SU-DHL-6 (cell line): ENCODE data around the gene DHFR.
"Not testable (repeated sequence)": the region's sequence is repeated elsewhere in the genome, so short reads cannot be mapped to it uniquely, and the experiment has no call there.

ENCODE experiments used
- H2AFZ ChIP-seq: fragments of 200-600 bp; sonication (generic); 2 replicates; pipeline ENCODE4 v1.6.1; 2014; ENCODE audit warnings: low read depth, mild to moderate bottlenecking, moderate library complexity, mixed read lengths, antibody characterized with exemption, low read length; ENCODE audit not compliant: severe bottlenecking
- H3F3A ChIP-seq: fragments of 200-600 bp; shearing (Covaris generic); 2 replicates; pipeline ENCODE4 v1.6.0; 2016; ENCODE audit warnings: antibody characterized with exemption, mild to moderate bottlenecking; ENCODE audit not compliant: insufficient read depth
- H3K27ac ChIP-seq: fragments of 200-600 bp; sonication (generic); 2 replicates; pipeline ENCODE4 v1.5.1; 2016; ENCODE audit warnings: low read depth, mild to moderate bottlenecking, low read length, moderate library complexity, mixed read lengths
- H3K27me3 ChIP-seq: fragments of 200-600 bp; sonication (generic), shearing (Covaris generic); 2 replicates; pipeline ENCODE4 v1.6.0; 2014; ENCODE audit warnings: mild to moderate bottlenecking, low read length
- H3K36me3 ChIP-seq: fragments of 200-600 bp; sonication (generic); 2 replicates; pipeline ENCODE4 v1.6.1; 2014; ENCODE audit warnings: mild to moderate bottlenecking, low read length, mixed read lengths
- H3K4me2 ChIP-seq: fragments of 300-600, 200-600 bp; shearing (Covaris generic), sonication (generic); 2 replicates; pipeline ENCODE4 v1.6.0; 2014; ENCODE audit warnings: low read length, low read depth, mild to moderate bottlenecking; ENCODE audit not compliant: poor library complexity, severe bottlenecking
- H3K4me3 ChIP-seq: fragments of 200-600 bp; sonication (generic); 2 replicates; pipeline ENCODE4 v1.5.1; 2014; ENCODE audit warnings: antibody characterized with exemption, low read length, mild to moderate bottlenecking, mixed read lengths; ENCODE audit not compliant: insufficient read depth, poor library complexity, severe bottlenecking
- H3K79me2 ChIP-seq: fragments of 200-600 bp; sonication (generic); 2 replicates; pipeline ENCODE4 v1.6.1; 2014; ENCODE audit warnings: mild to moderate bottlenecking, low read length, moderate library complexity; ENCODE audit not compliant: insufficient read depth
- H3K9ac ChIP-seq: fragments of 200-600 bp; sonication (generic); 2 replicates; pipeline ENCODE4 v1.7.0; 2014; ENCODE audit warnings: mild to moderate bottlenecking, low read length
- H3K9me2 ChIP-seq: fragments of 200-600 bp; sonication (generic); replicated peaks from 2 replicates; pipeline ENCODE4 v1.6.1; 2014; ENCODE audit warnings: low read length; ENCODE audit not compliant: insufficient read depth
- H3K9me3 ChIP-seq: fragments of 200-600 bp; sonication (generic); 2 replicates; pipeline ENCODE4 v1.6.1; 2014; ENCODE audit warnings: low read length, mixed read lengths; ENCODE audit not compliant: insufficient read depth
- H4K20me1 ChIP-seq: fragments of 200-600 bp; sonication (generic); 2 replicates; pipeline ENCODE4 v1.6.1; 2014; ENCODE audit warnings: low read depth, mild to moderate bottlenecking, antibody characterized with exemption, low read length, moderate library complexity, mixed read lengths
- CTCF ChIP-seq: fragments of 200-600 bp; sonication (generic); IDR thresholded peaks from one replicate; pipeline ENCODE4 v1.5.1; 2017; ENCODE audit warnings: antibody characterized with exemption, mild to moderate bottlenecking, low read length, moderate library complexity; ENCODE audit not compliant: insufficient read depth, poor library complexity, severe bottlenecking
- EZH2phosphoT487 ChIP-seq: fragments of 200-600 bp; sonication (generic), shearing (Covaris generic); conservative IDR thresholded peaks from 2 replicates; pipeline ENCODE4 v1.6.1; 2018; ENCODE audit warnings: mild to moderate bottlenecking, antibody characterized with exemption, low read length, moderate library complexity, mixed read lengths

Gene DHFR

GRCh38 chr5:80667384-80667783, 12.6 kb upstream of the DHFR start:
- no peak overlapping the region for H2AFZ ChIP-seq
- no peaks in the 10 kb centered on the region for H3K27me3 ChIP-seq
- H3F3A ChIP-seq: peaks cover 37% of the 10 kb centered on the region
- H3K27ac ChIP-seq: peak overlapping the region; percentile 89
- H3K4me3 ChIP-seq: peak overlapping the region; percentile 12
- peak overlapping the region; percentile 73 for H3K4me2 ChIP-seq
- TF ChIP-seq EZH2phosphoT487 (no peak), CTCF (no peak)
- H3K36me3 ChIP-seq: peaks cover 27% of the 10 kb centered on the region
- no peaks in the 10 kb centered on the region for H3K9me3 ChIP-seq
- H3K9ac ChIP-seq: peak overlapping the region; percentile 63
- H4K20me1 ChIP-seq: no peaks in the 10 kb centered on the region
- peaks cover 34% of the 10 kb centered on the region for H3K79me2 ChIP-seq
- no peaks in the 10 kb centered on the region for H3K9me2 ChIP-seq

- no peak overlapping the region for H3K27ac ChIP-seq
- no peak overlapping the region for H3K4me2 ChIP-seq
- H3K27me3 ChIP-seq: no peaks in the 10 kb centered on the region
- no peak for TF ChIP-seq CTCF
- TF ChIP-seq EZH2phosphoT487: no peak
- H3F3A ChIP-seq: peaks cover 23% of the 10 kb centered on the region
- H3K9me3 ChIP-seq: no peaks in the 10 kb centered on the region
- H3K79me2 ChIP-seq: peaks cover 48% of the 10 kb centered on the region
- H3K9me2 ChIP-seq: no peaks in the 10 kb centered on the region
- H3K36me3 ChIP-seq: peaks cover 40% of the 10 kb centered on the region
- H3K9ac ChIP-seq: no peak overlapping the region
- H2AFZ ChIP-seq: no peak overlapping the region
- no peak overlapping the region for H3K4me3 ChIP-seq
- H4K20me1 ChIP-seq: no peaks in the 10 kb centered on the region
These were observed 10.3 kb upstream of the DHFR start for GRCh38 chr5:80665057-80665456.

GRCh38 chr5:80662108-80662507, 7.3 kb upstream of the DHFR start:
- Histone ChIP-seq H3K4me3 (no peak overlapping the region), H4K20me1 (no peaks in the 10 kb centered on the region), H3K9me3 (no peaks in the 10 kb centered on the region), H3K36me3 (peaks cover 48% of the 10 kb centered on the region), H3K4me2 (no peak overlapping the region), H3K9me2 (no peaks in the 10 kb centered on the region), H3K79me2 (peaks cover 42% of the 10 kb centered on the region), H3K27ac (no peak overlapping the region), H3K9ac (no peak overlapping the region), H2AFZ (no peak overlapping the region), H3K27me3 (no peaks in the 10 kb centered on the region), H3F3A (peaks cover 5% of the 10 kb centered on the region; the same call in 1 of the 2 replicates)
- TF ChIP-seq EZH2phosphoT487: no peak
- TF ChIP-seq CTCF: no peak

- not testable (repeated sequence) for H3K4me2 ChIP-seq, H3K27me3 ChIP-seq, H3K27ac ChIP-seq, H3K9ac ChIP-seq, H2AFZ ChIP-seq, H3K9me2 ChIP-seq, H3K9me3 ChIP-seq, H3K4me3 ChIP-seq, H4K20me1 ChIP-seq
- Histone ChIP-seq H3K79me2 (peaks cover 52% of the 10 kb centered on the region), H3K36me3 (peaks cover 39% of the 10 kb centered on the region), H3F3A (peaks cover 11% of the 10 kb centered on the region)
These were observed 5.9 kb upstream of the DHFR start for GRCh38 chr5:80660661-80661060.
